Skeletal muscle tissue (tissue), 4 donors: ENCODE measurements around the gene RNU1-3. TPM values are rescaled to one million over a fixed set of nuclear protein-coding genes. Genes with fewer than 3 reads are reported as not detected.
"Not testable (repeated sequence)": the region's sequence is repeated elsewhere in the genome, so short reads cannot be mapped to it uniquely, and the experiment has no call there.

Experiments used
- H3K27ac ChIP-seq: one replicate; pipeline ENCODE4 v1.7.0; 2013; ENCODE audit warnings: mild to moderate bottlenecking, low read depth, low read length, inconsistent platforms
- H3K27me3 ChIP-seq, 3 donors: one replicate each; pipeline ENCODE4 v1.7.0; 2013; ENCODE audit warnings: low read length in 3 of 3; ENCODE audit not compliant: control insufficient read depth in 3 of 3, insufficient read depth in 3 of 3
- H3K36me3 ChIP-seq, 3 donors: one replicate each; pipeline ENCODE4 v1.7.0; 2013; ENCODE audit warnings: low read length in 3 of 3; ENCODE audit not compliant: control insufficient read depth in 3 of 3, insufficient read depth in 3 of 3
- H3K4me1 ChIP-seq, 3 donors: one replicate each; pipeline ENCODE4 v1.7.0; 2013; ENCODE audit warnings: low read length in 3 of 3, mild to moderate bottlenecking in 3 of 3; ENCODE audit not compliant: control insufficient read depth in 3 of 3, insufficient read depth in 3 of 3
- H3K4me3 ChIP-seq, 3 donors: one replicate each; pipeline ENCODE4 v1.7.0; 2013; ENCODE audit warnings: low read length in 3 of 3
- H3K9ac ChIP-seq, 3 donors: one replicate each; pipeline ENCODE4 v1.7.0; 2013; ENCODE audit warnings: low read length in 3 of 3, mild to moderate bottlenecking in 3 of 3, moderate library complexity in 2 of 3, low read depth in 1 of 3
- H3K9me3 ChIP-seq, 3 donors: one replicate each; pipeline ENCODE4 v1.7.0; 2013; ENCODE audit warnings: low read length in 3 of 3; ENCODE audit not compliant: control insufficient read depth in 3 of 3
- total RNA-seq: library from RNA; depleted of rRNA; stranded (reverse); fragments of >200 nt; gene quantifications from one replicate; pipeline ENCODE4 v1.2.3, GENCODE V29; 2014
- donor health status: Osteomylitis.

RNU1-3 gene
- total RNA-seq, 1 donor from 2014 or later: under 0.01 TPM

DNA sequence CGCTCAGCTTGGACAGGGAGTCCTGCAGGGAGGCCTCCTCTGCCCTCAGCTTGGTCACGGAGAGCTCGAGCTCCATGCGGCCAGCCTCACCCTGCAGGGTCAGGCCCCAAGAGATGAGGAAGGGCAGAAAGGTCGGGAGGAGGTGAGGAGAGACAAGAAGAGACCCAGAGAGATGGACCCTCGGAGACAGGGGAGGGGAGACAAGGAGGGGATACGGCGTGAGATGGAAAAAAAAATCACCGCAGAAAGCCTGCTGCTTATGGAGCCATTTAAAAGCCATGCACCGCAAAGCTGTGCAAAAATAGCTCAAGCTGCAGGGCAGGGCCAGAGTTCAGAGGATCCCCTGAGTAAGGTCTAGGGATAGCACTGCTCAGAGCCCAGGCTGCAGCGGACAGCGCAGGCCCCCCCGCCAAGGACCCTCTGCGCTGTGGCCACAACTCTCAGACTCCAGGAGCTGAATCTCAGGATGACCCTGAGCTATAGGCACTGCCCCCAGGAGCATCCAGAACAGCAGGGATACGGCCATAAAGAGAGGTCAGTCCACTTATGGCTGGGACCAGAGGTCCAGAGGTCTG is 40.3 kb downstream of the RNU1-3 start:
- not testable (repeated sequence) for H3K9me3 ChIP-seq, H3K27me3 ChIP-seq, H3K4me3 ChIP-seq, H3K27ac ChIP-seq
- Histone ChIP-seq H3K9ac (peak overlapping the region in 1 of 3 donors; percentile 60), H3K4me1 (peaks cover 10 to 22% (median 19%) of the 10 kb centered on the region in 3 donors), H3K36me3 (peaks cover 51 to 82% (median 80%) of the 10 kb centered on the region in 3 donors)

DNA sequence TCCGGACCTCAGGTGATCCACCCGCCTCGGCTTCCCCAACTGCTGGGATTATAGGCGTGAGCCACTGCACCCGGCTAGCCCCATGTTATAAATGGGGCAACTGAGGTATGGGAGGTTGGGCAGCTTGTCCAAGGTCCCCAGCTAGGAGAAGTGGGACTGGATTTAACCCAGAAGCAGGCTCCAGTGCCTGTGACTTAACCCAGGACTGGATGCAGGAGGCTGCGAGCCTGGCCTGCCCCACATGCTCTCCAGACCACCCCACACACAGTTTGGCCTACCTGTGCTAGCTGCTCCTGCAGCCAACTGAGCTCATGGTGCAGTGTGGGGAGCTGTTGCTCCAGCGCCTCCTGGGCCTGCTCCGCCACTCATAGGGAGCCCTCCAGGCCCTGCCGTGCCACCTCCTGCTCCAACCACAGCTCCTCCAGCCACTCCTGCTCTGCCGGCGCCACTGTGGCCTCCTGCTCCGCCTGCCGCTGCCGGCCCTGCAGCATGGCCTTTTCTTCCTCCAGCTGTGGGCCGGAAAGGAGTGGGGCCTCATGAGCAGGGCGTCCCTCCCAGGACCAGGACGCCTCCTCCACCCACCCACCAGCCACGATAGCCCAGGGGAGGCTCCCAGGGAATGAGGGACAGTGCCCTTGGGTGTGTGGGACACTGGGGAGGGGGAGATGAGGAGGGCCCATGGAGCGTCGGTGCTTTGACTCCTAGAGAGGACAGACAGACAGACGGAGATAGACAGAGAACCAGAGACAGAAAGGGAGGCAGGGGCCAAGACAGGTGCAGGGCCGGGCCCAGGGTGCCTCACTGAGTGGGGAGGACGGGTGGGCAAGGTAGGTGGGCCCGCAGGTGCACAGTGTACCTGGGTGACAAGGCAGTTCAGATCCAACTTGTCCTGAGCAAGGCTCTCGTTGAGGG is 41.0 kb downstream of the RNU1-3 start:
- H3K4me3 ChIP-seq: peak overlapping the region in 1 of 3 donors; percentile 22
- H3K27me3 ChIP-seq: no peaks in the 10 kb centered on the region
- no peaks in the 10 kb centered on the region for H3K9me3 ChIP-seq
- H3K9ac ChIP-seq: peak overlapping the region in 1 of 3 donors; percentile 60
- no peak overlapping the region for H3K27ac ChIP-seq
- peaks cover 10 to 27% (median 26%) of the 10 kb centered on the region in 3 donors for H3K4me1 ChIP-seq
- peaks cover 47 to 80% (median 78%) of the 10 kb centered on the region in 3 donors for H3K36me3 ChIP-seq

DNA sequence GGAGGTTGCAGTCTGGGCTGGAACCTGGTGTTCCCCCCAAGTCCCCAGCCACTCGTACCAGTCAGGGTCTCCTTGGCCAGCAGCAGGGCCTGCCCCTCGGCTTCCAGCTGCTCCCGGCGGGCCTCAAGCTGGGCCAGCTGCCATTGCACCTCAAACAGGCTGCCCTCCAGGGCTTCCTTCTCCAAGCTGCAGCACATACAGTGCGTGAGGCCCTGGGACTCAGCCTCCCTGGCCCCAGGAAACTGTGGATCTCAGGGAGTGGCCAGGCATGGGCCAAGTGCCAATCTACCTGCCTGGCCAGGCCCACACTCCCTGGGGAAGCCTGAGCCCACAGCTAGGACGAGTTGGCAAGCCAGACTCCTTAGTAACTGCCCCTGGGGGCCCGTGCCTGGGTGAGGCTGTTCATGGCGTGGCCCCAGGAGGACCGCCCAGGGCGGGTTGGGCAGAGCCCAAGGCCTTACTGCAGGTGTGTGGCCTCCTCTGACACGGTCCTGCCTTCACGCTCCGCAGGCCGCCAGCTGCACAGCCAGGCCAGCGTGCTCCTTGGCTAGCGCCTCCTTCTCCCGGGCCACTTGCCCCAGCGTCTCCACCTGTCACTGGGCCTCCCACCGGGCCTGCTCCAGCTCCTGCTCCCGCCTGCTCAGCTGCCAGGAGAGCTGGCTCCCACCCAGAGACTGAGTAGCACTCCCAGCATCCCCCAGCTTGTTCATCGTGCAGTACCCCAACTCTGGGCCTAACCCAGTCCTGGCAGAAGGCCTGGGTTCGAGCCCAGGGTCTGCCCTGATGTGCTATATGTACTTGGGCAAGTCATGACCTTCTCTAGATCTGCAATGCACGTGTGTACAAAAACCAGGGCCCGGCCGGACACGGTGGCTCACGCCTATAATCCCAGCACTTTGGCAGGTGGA is 42.7 kb downstream of the RNU1-3 start:
- H3K9me3 ChIP-seq, H3K27me3 ChIP-seq: not testable (repeated sequence)
- Histone ChIP-seq H3K36me3 (peaks cover 38 to 70% (median 67%) of the 10 kb centered on the region in 3 donors), H3K4me1 (peaks cover 13 to 28% (median 26%) of the 10 kb centered on the region in 3 donors), H3K27ac (peak overlapping the region; percentile 54), H3K9ac (peak overlapping the region; percentile 15 to 81 (median 52)), H3K4me3 (peak overlapping the region in 1 of 3 donors; percentile 22)

DNA sequence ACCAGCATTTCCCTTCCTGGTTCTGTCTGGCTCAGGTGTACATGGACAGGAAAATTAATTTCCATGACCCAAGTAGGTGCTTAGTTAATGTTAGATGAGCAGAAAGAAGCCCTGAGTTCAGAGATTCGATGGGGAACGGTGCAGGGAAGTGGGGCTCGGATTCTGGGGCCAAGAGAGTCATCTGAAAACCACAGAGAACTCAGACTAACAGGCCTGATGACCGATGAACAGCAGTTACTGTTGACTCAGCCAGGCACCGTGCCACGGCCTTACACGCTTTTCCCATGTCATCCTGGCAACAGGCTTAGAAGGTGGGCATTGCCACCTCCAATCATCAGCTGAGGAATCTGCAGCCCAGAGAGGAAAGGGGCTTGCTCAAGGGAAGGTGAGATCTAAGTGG is 43.4 kb downstream of the RNU1-3 start:
- not testable (repeated sequence) for H3K9me3 ChIP-seq, H3K4me3 ChIP-seq, H3K27me3 ChIP-seq
- Histone ChIP-seq H3K27ac (peak overlapping the region; percentile 54), H3K36me3 (peaks cover 37 to 68% (median 64%) of the 10 kb centered on the region in 3 donors), H3K9ac (peak overlapping the region in 1 of 3 donors; percentile 81), H3K4me1 (peaks cover 13 to 28% (median 26%) of the 10 kb centered on the region in 3 donors)

DNA sequence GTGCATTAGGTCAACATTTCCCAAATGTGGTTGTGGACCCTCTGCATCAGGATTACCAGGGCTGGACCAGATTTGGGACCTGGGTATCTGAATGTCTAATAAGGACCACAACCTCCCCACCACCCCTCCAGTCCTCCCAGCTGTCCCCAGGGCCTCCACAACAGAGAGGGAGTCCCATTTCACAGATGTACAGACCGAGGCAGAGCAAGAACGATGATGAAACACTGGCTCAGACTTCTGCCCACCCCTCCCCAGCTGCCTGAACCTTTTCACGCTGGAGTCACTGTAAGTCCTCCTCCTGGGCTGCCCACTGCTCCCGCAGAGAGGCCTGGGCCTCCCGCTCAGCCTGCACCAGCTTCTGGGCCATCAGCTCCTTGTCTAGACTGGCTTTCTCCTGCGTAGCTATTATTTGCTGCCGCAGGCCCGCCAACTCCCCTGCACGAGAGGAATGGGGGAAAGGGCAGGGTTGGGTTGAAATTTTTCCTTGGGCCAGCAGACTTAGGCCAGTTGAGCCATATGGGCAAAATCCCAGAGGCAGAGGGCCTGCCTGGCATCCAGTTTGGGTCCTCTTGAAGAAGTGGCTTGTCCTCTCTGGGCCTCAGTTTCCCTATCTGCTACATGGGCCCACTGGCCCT is 45.0 kb downstream of the RNU1-3 start:
- H3K9me3 ChIP-seq, H3K27me3 ChIP-seq, H3K27ac ChIP-seq, H3K4me3 ChIP-seq: not testable (repeated sequence)
- H3K9ac ChIP-seq: peak overlapping the region in 1 of 3 donors; percentile 51
- peaks cover 41 to 67% (median 59%) of the 10 kb centered on the region in 3 donors for H3K36me3 ChIP-seq
- H3K4me1 ChIP-seq: peaks cover 13 to 28% (median 26%) of the 10 kb centered on the region in 3 donors

DNA sequence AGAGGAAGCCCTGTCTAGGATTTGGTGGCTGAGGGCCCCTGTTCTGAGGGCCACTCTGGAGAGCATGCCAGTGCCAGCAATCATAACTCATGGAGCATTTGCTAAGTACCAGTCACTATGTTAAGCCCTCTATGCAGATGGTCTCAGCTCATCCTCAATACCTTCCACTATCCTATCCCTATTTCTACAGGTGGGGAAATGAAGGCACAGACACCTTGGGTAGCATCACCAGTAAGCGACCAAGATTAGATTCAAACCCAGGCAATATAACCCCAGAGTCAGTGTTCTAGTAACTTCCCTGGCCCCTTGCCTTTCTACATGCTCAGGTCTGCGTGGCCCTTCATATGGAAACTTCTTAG is 45.5 kb downstream of the RNU1-3 start:
- Histone ChIP-seq H3K9ac (peak overlapping the region in 1 of 3 donors; percentile 51), H3K4me1 (peaks cover 13 to 28% (median 26%) of the 10 kb centered on the region in 3 donors), H3K27ac (no peak overlapping the region), H3K9me3 (no peaks in the 10 kb centered on the region), H3K36me3 (peaks cover 38 to 62% (median 55%) of the 10 kb centered on the region in 3 donors), H3K4me3 (no peak overlapping the region), H3K27me3 (no peaks in the 10 kb centered on the region)

DNA sequence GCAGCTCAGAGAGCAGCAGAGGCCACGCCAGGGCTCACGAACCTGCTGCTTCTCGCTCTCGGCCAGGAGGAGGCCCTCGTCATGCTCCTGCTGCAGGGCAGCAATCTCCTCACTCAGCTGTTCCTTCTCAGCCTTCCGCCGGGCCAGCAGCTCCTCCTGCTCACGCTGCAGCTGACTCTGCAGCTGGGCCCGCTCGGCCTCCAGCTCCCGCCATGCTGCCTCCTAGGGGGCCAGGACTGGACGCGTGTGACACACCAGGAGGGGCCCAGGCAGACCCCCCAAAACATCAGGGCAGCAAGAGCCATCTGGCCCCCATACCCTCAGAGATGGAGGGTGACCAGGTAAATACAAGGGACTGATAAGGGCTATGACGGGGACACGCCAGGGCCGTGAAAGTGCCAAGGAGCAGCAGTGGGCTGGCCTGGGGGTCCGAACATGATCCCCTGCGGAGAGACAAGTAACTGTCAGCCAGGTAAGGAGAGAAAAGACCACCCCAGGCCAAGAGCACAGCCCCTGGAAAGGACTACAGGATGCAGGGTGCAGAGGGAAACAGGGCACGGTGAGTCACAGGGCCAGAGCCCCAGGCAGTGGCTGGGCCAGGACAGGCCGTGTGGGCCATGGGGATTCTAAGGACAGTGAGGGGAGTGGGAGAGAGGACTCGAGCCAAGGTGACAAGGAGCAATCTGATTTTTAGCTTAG is 46.8 kb downstream of the RNU1-3 start:
- H3K9ac ChIP-seq: peak overlapping the region in 1 of 3 donors; percentile 26
- H3K9me3 ChIP-seq, H3K27me3 ChIP-seq, H3K27ac ChIP-seq, H3K4me3 ChIP-seq: not testable (repeated sequence)
- peaks cover 29 to 52% (median 44%) of the 10 kb centered on the region in 3 donors for H3K36me3 ChIP-seq
- H3K4me1 ChIP-seq: peaks cover 13 to 26% (median 20%) of the 10 kb centered on the region in 3 donors

DNA sequence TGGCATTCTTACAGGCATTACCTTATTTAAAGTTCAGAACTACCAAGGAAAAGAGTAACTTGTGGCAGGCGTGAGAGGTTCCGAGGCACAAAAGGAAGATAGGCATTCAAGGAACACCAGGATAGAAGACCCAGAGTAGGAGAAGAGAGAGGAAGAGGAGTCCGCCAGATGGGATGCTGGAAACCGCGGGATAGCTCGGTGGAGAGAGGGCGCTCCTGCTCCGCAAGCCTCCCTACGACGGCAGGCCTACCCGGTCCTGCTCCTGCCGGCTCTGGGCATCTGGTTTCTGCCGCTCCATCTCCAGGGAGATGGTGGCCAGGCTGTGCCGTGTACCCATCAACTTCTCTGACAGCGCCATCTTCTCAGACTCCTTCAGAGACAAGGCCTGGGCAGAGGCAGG is 48.0 kb downstream of the RNU1-3 start:
- Histone ChIP-seq H3K27ac (no peak overlapping the region), H3K4me3 (no peak overlapping the region), H3K9me3 (no peaks in the 10 kb centered on the region), H3K36me3 (peaks cover 29 to 43% (median 35%) of the 10 kb centered on the region in 3 donors), H3K9ac (no peak overlapping the region), H3K4me1 (peaks cover 9 to 17% (median 12%) of the 10 kb centered on the region in 3 donors), H3K27me3 (no peaks in the 10 kb centered on the region)
